Brain microvascular endothelial cell (primary cell): ENCODE measurements around the gene AKAP7.

Source experiments
- DNase-seq: peaks from one replicate; pipeline ENCODE4 v3.0.0-alpha.2; 2020
- H3K27ac ChIP-seq: fragments of 250-450 bp; sonication (Bioruptor Pico); 2 replicates; pipeline ENCODE4 v1.5.1; 2020; ENCODE audit warnings: mild to moderate bottlenecking, moderate library complexity
- H3K27me3 ChIP-seq: fragments of 250-450 bp; sonication (Bioruptor Pico); replicated peaks from 2 replicates; pipeline ENCODE4 v1.5.1; 2020; ENCODE audit warnings: mild to moderate bottlenecking
- H3K36me3 ChIP-seq: fragments of 250-450 bp; sonication (Bioruptor Pico); replicated peaks from 2 replicates; pipeline ENCODE4 v1.5.1; 2020; ENCODE audit warnings: mild to moderate bottlenecking
- H3K4me3 ChIP-seq: 2 replicates; pipeline ENCODE4 v1.5.1; 2011; ENCODE audit warnings: low read depth, mild to moderate bottlenecking, control low read depth, low read length, moderate library complexity
- CTCF ChIP-seq: IDR thresholded peaks from 2 replicates; pipeline ENCODE4 v1.5.1; 2011; ENCODE audit warnings: low read depth, mild to moderate bottlenecking, moderate library complexity, low read length, control low read depth, inconsistent platforms; ENCODE audit errors: missing control alignments
- in situ Hi-C: cut with HindIII; loops from 2 replicates; pipeline ENCODE4 v1.10.0; 2017; ENCODE audit warnings: low sequenced_read_pairs, low pct_ligation_motif_present

AKAP7 gene

GRCh38 chr6:131160254-131160758 is 25.0 kb downstream of the AKAP7 start:
- no peak for TF ChIP-seq CTCF
- no peaks in the 10 kb centered on the region for H3K36me3 ChIP-seq
- H3K27me3 ChIP-seq, result no peaks in the 10 kb centered on the region
- no peak for DNase-seq
- H3K27ac ChIP-seq, result no peak overlapping the region
- in situ Hi-C loops, result no loop called here
- H3K4me3 ChIP-seq, result no peak overlapping the region

DNA sequence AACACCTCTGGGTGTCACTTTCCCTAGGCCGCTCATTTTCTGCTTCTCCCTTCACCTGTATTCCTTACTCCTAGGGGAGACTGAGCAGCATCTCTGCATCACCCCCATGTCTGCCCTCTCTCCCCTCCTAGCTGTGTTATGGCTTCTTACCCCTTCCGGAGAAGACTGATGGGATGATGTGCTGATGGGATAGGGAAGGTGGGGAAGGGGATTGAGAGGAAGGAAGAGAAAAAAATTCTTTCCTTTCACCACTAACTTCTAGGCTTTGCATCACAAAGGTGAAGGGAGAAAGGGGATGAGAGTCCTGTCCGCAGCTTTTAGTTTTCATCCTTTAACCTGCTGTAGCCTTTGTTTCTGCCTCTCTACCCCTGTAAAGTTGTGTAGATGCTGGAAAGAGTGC is 26.7 kb downstream of the AKAP7 start:
- no peak overlapping the region for H3K4me3 ChIP-seq
- H3K36me3 ChIP-seq, result no peaks in the 10 kb centered on the region
- no peak for DNase-seq
- no peak overlapping the region for H3K27ac ChIP-seq
- no peak for TF ChIP-seq CTCF
- in situ Hi-C loops, result no loop called here
- no peaks in the 10 kb centered on the region for H3K27me3 ChIP-seq

DNA sequence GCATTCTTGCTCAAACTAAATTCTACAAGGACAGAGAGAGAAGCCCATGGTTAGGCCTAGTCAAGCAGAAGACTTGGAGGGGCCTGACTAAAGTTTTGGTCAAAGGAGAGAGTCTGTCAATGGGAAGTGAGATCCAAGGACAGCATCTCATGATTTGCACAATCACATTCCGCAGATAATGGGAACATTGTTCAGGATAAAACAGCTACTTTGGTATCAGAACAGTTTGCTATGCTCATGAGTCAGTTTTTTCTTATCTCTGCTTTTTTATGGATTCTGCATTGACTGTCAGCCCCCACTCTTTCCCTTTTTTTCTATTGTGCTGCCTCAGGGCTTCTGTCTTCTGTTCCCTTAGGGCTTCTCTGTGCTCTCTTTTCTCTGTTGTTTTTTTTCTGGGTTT is 28.6 kb downstream of the AKAP7 start:
- Histone ChIP-seq H3K27me3 (no peaks in the 10 kb centered on the region), H3K27ac (no peak overlapping the region), H3K36me3 (no peaks in the 10 kb centered on the region), H3K4me3 (no peak overlapping the region)
- DNase-seq, result peak; percentile 35
- TF ChIP-seq CTCF, result no peak
- in situ Hi-C loops, result no loop called here

DNA sequence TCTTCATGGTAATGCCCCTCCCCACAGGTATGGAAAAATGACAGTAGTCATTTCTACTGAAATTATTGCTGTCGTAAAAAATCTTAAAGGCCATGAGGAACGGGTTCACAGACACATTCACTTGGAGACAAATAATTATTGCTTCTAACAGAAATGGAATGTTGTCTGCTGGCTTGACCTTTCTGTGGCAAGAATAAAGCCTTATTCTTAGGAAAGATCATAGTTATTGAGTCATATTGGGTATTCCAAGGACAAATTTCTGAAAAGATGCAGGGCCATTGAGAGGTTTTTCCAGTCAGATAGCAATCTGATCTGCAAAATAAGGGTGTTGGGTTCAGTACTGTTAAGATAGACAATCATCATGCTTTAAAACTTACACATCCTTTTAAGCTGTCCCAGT is 29.2 kb downstream of the AKAP7 start:
- DNase-seq, result no peak
- in situ Hi-C loops, result no loop called here

DNA sequence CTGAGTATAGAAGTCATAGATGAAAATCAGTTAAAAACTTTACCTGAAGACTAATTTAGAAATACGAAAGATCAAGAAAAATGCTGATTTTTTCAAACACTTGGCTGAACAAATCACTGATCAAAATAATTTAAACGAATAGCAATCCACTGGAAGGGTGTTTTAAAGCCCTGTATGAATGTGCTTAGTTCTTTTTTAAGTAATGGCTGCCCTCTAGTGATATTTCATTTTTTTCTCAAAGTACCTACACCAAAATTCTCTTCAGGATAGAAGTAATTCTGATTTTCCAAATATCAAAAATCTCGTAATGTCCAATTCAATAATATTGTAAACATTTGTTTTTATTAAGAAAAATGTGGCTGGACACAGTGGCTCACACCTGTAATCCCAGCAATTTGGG is 32.5 kb downstream of the AKAP7 start:
- H3K36me3 ChIP-seq, result no peaks in the 10 kb centered on the region
- H3K27me3 ChIP-seq, result no peaks in the 10 kb centered on the region
- DNase-seq, result no peak
- no peak for TF ChIP-seq CTCF
- in situ Hi-C loops, result no loop called here
- no peak overlapping the region for H3K4me3 ChIP-seq
- no peak overlapping the region for H3K27ac ChIP-seq

More for the DNA sequence above, 29.2 kb downstream of the AKAP7 start:
- Histone ChIP-seq H3K4me3 (no peak overlapping the region), H3K27ac (no peak overlapping the region), H3K36me3 (no peaks in the 10 kb centered on the region), H3K27me3 (no peaks in the 10 kb centered on the region)
- no peak for TF ChIP-seq CTCF

- Histone ChIP-seq H3K27ac (no peak overlapping the region), H3K27me3 (no peaks in the 10 kb centered on the region), H3K4me3 (no peak overlapping the region), H3K36me3 (no peaks in the 10 kb centered on the region)
- no peak for TF ChIP-seq CTCF
- DNase-seq, result no peak
- in situ Hi-C loops, result no loop called here
These were observed 34.3 kb downstream of the AKAP7 start for GRCh38 chr6:131169613-131170012.
